Measurements from ENCODE around the gene OAS1. TPM values are rescaled to one million over a fixed set of nuclear protein-coding genes. Genes with fewer than 3 reads are reported as not detected.

Gene OAS1
- polyA plus RNA-seq, 1 donor (not counting 4 experiments of a cell fraction or from before 2014, with no cell fraction given) = 88.3 TPM

DNA sequence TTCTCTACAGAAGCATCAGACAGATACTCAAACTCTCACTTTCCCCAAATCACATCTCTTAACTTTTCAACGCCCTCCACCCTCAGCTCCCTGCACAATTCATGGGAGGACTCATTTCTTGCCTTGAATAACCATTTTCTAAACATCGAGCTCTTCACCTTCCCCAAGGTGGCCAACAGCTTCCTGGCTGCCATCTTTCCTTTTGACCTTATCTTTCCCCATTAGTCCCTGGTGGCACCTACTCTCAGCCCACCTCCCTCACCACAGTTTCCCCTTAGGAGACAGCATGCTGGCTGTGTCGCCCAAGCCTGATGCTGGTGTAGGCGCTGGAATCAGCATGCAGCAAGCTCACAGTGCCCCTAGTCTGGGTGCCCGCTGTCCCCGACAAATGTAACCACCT lies 8.4 kb upstream of the OAS1 start:
- DNase-seq (ENCODE audit: low read depth, low spot score) (no peak), FAIRE-seq (no peak)
- H3K36me3 ChIP-seq (ENCODE audit: control insufficient read depth in 2 of 2, extremely low read depth in 1 of 2, insufficient read depth in 2 of 2, low read length in 2 of 2) = no peaks in the 10 kb centered on the region
- H3K4me3 ChIP-seq (ENCODE audit: control insufficient read depth in 2 of 3, extremely low read depth in 1 of 3, insufficient read depth in 2 of 3, low read depth in 1 of 3, low read length in 3 of 3) = no peak overlapping the region
- TF ChIP-seq, protein P1, sequence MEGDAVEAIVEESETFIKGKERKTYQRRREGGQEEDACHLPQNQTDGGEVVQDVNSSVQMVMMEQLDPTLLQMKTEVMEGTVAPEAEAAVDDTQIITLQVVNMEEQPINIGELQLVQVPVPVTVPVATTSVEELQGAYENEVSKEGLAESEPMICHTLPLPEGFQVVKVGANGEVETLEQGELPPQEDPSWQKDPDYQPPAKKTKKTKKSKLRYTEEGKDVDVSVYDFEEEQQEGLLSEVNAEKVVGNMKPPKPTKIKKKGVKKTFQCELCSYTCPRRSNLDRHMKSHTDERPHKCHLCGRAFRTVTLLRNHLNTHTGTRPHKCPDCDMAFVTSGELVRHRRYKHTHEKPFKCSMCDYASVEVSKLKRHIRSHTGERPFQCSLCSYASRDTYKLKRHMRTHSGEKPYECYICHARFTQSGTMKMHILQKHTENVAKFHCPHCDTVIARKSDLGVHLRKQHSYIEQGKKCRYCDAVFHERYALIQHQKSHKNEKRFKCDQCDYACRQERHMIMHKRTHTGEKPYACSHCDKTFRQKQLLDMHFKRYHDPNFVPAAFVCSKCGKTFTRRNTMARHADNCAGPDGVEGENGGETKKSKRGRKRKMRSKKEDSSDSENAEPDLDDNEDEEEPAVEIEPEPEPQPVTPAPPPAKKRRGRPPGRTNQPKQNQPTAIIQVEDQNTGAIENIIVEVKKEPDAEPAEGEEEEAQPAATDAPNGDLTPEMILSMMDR (optimal IDR thresholded peaks at IDR 0.05 in 1 of 3, IDR thresholded peaks at IDR 0.05 in 1 of 3, conservative IDR thresholded peaks at IDR 0.05 in 1 of 3; ENCODE audit: extremely low read depth in 1 of 3, insufficient read depth in 2 of 3, low read length in 3 of 3) = no peak
- no peak for TF ChIP-seq EZH2 (IDR thresholded peaks at IDR 0.05; ENCODE audit: low read length)
- no peaks in the 10 kb centered on the region for H3K9me3 ChIP-seq (ENCODE audit: control insufficient read depth, low read depth, low read length)
- no peaks in the 10 kb centered on the region for H3K27me3 ChIP-seq (ENCODE audit: control insufficient read depth, extremely low read depth, insufficient read depth, low read length)
- no peak overlapping the region for H3K9ac ChIP-seq (ENCODE audit: control insufficient read depth, extremely low read depth, insufficient read depth, low read length)
- no peak overlapping the region for H2AFZ ChIP-seq (ENCODE audit: control insufficient read depth, low read length)
- no peak overlapping the region for H3K27ac ChIP-seq (ENCODE audit: control insufficient read depth, insufficient read depth, low read length)
- no peaks in the 10 kb centered on the region for H3K79me2 ChIP-seq (ENCODE audit: control insufficient read depth, insufficient read depth, low read length)
- H3K9me1 ChIP-seq (ENCODE audit: control insufficient read depth, extremely low read depth, insufficient read depth, low read length) = no peaks in the 10 kb centered on the region
- dilution Hi-C loops (cut with MboI; ENCODE audit: extremely low pct_ligation_motif_present, low sequenced_read_pairs) = no loop called here
- H3K4me1 ChIP-seq (ENCODE audit: control insufficient read depth, extremely low read depth, insufficient read depth, low read length) = no peaks in the 10 kb centered on the region
- no peaks in the 10 kb centered on the region for H4K20me1 ChIP-seq (ENCODE audit: control insufficient read depth, extremely low read depth, insufficient read depth, low read length)
- H3K4me2 ChIP-seq (ENCODE audit: control insufficient read depth, extremely low read depth, insufficient read depth, low read depth, low read length) = no peak overlapping the region

DNA sequence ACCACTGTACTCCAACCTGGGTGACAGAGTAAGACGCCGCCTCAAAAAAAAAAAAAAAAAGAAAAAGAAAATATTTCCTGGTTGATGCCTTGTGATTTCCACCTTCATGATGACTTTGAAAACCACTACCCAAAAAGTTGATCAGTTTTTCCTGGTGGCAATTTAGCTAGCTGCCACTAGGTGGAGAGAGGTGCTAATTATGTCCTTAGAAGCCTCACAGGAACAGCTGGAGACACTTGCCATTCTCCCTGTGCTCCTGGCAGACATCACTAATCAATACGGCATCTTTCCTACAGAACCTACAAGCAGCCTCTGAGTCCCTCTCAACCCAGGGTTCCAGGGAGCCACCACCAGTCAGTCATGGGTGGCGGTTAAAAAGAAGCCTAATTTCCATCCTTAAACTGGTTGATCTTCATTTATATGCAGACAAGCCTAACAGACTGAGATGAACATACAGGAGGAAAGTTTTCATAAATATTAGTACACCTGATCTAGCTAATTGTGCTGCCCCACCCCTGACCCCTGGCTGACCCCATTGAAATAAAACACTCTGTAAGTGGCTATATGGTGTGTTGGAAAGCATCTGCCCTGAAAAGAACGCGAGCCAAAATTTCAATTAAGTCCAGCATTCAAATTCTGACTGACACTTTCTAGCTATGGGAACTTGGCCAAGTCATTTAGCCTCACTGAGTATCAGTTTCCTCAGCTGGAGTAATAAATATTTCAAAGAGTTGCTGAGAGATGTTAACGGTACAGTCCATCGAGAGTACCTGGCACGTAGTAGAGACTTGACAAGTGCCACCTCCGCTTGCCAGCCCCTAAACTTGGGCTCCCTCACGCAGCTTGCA lies 6.2 kb upstream of the OAS1 start:
- Histone ChIP-seq H3K4me2 (ENCODE audit: control insufficient read depth, extremely low read depth, insufficient read depth, low read depth, low read length) (no peak overlapping the region), H3K27ac (ENCODE audit: control insufficient read depth, insufficient read depth, low read length) (no peak overlapping the region)
- FAIRE-seq = peak; percentile 78

More for the DNA sequence above, 6.2 kb upstream of the OAS1 start:
- DNase-seq (ENCODE audit: low read depth, low spot score) = peak; percentile 60
- TF ChIP-seq, protein P1 (optimal IDR thresholded peaks at IDR 0.05 in 1 of 3, IDR thresholded peaks at IDR 0.05 in 1 of 3, conservative IDR thresholded peaks at IDR 0.05 in 1 of 3; ENCODE audit: extremely low read depth in 1 of 3, insufficient read depth in 2 of 3, low read length in 3 of 3) = peak; percentile 68 to 78 (median 71)
- no peak for TF ChIP-seq EZH2 (IDR thresholded peaks at IDR 0.05; ENCODE audit: low read length)
- Histone ChIP-seq H3K4me3 (ENCODE audit: control insufficient read depth in 2 of 3, extremely low read depth in 1 of 3, insufficient read depth in 2 of 3, low read depth in 1 of 3, low read length in 3 of 3) (no peak overlapping the region), H3K27me3 (ENCODE audit: control insufficient read depth, extremely low read depth, insufficient read depth, low read length) (no peaks in the 10 kb centered on the region), H3K9me3 (ENCODE audit: control insufficient read depth, low read depth, low read length) (no peaks in the 10 kb centered on the region), H3K9ac (ENCODE audit: control insufficient read depth, extremely low read depth, insufficient read depth, low read length) (no peak overlapping the region), H2AFZ (ENCODE audit: control insufficient read depth, low read length) (no peak overlapping the region), H3K79me2 (ENCODE audit: control insufficient read depth, insufficient read depth, low read length) (no peaks in the 10 kb centered on the region), H3K36me3 (ENCODE audit: control insufficient read depth in 2 of 2, extremely low read depth in 1 of 2, insufficient read depth in 2 of 2, low read length in 2 of 2) (no peaks in the 10 kb centered on the region), H4K20me1 (ENCODE audit: control insufficient read depth, extremely low read depth, insufficient read depth, low read length) (no peaks in the 10 kb centered on the region), H3K9me1 (ENCODE audit: control insufficient read depth, extremely low read depth, insufficient read depth, low read length) (no peaks in the 10 kb centered on the region), H3K4me1 (ENCODE audit: control insufficient read depth, extremely low read depth, insufficient read depth, low read length) (no peaks in the 10 kb centered on the region)
- dilution Hi-C loops (cut with MboI; ENCODE audit: extremely low pct_ligation_motif_present, low sequenced_read_pairs) = no loop called here
